KMS-11 (cell line): ENCODE results near the gene RBPJ.

ENCODE experiments used
- H2AFZ ChIP-seq: fragments of 200-600 bp; sonication (generic); 2 replicates; pipeline ENCODE4 v1.6.1; 2016; ENCODE audit warnings: antibody characterized with exemption, mixed run types, low read depth
- H3K27ac ChIP-seq: fragments of 200-600 bp; sonication (generic); 2 replicates; pipeline ENCODE4 v1.6.1; 2016; ENCODE audit warnings: mild to moderate bottlenecking, mixed run types
- H3K27me3 ChIP-seq: fragments of 200-600 bp; sonication (generic); 2 replicates; pipeline ENCODE4 v1.6.1; 2017; ENCODE audit warnings: mild to moderate bottlenecking, low read depth, mixed run types, moderate library complexity; ENCODE audit not compliant: insufficient read depth
- H3K36me3 ChIP-seq: fragments of 200-600 bp; sonication (generic); 2 replicates; pipeline ENCODE4 v1.6.1; 2017; ENCODE audit warnings: mild to moderate bottlenecking, mixed run types; ENCODE audit not compliant: insufficient read depth
- H3K4me1 ChIP-seq: fragments of 200-600 bp; sonication (generic); 2 replicates; pipeline ENCODE4 v1.6.1; 2016; ENCODE audit warnings: mild to moderate bottlenecking, low read depth, mixed run types; ENCODE audit not compliant: poor library complexity, severe bottlenecking
- H3K4me2 ChIP-seq: fragments of 200-600 bp; sonication (generic); 2 replicates; pipeline ENCODE4 v1.7.0; 2016; ENCODE audit warnings: mild to moderate bottlenecking, mixed run types
- H3K4me3 ChIP-seq: fragments of 200-600 bp; sonication (generic); IDR thresholded peaks from 2 replicates; pipeline ENCODE4 v1.6.1; 2017; ENCODE audit warnings: low read depth, low read length, mixed read lengths; ENCODE audit not compliant: insufficient read depth
- H3K79me2 ChIP-seq: fragments of 200-600 bp; sonication (generic); 2 replicates; pipeline ENCODE4 v1.6.1; 2016; ENCODE audit warnings: low read depth, mixed run types; ENCODE audit not compliant: insufficient read depth
- H3K9ac ChIP-seq: fragments of 200-600 bp; sonication (generic); 2 replicates; pipeline ENCODE4 v1.6.1; 2016; ENCODE audit warnings: mild to moderate bottlenecking, mixed run types
- H4K20me1 ChIP-seq: fragments of 200-600 bp; sonication (generic); 2 replicates; pipeline ENCODE4 v1.6.1; 2016; ENCODE audit warnings: mild to moderate bottlenecking, mixed run types; ENCODE audit not compliant: insufficient read depth
- CTCF ChIP-seq: fragments of 200-600 bp; sonication (generic); conservative IDR thresholded peaks from 2 replicates; pipeline ENCODE4 v1.6.1; 2017; ENCODE audit warnings: low read depth, mild to moderate bottlenecking, antibody characterized with exemption, low read length, moderate library complexity, mixed read lengths

Gene RBPJ

DNA sequence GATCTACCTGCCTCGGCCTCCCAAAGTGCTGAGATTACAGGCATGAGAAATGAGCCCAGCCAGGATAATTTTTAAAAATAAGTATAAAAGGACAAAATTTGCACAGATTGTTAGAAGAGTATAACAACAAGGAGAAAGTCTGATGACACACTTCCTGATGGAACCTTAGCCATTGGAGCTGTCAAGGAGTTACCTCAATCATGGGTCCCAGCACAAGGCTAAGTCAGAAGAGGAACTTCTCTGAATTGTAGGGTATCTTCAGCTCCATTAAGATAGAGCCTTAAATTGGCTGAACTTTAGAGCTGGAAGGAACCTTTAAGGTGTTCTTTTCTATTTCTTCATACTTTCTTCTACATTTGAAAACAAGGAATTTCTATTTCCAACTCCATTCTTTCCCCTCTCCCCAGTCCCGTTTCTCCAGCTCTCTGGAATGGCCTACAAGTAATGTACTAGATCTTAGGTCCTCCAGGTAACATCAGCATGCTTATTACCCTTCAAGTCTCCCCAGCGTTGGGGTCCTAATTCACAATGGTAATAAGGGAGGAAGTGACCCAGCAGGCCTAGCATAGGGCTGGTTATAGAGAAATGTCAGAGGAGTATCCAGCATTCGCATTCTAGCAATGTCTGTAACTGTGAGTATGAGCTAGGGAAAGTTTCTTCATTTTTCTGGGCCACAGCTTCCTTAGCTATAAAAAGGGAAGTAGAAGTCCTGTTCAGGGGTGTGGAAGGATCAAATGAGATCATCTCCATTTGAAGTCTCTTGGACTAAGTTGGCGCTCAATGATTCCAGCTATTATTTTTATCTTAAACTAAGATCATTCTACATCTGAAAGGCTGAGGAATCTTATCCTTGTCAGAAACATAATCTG is 18.5 kb upstream of the RBPJ start:
- no peak for TF ChIP-seq CTCF
- Histone ChIP-seq H3K27me3 (no peaks in the 10 kb centered on the region), H3K4me1 (peaks cover 7% of the 10 kb centered on the region), H3K27ac (no peak overlapping the region), H3K4me3 (no peak overlapping the region), H4K20me1 (no peaks in the 10 kb centered on the region), H3K36me3 (no peaks in the 10 kb centered on the region), H3K79me2 (no peaks in the 10 kb centered on the region), H3K4me2 (no peak overlapping the region), H3K9ac (no peak overlapping the region), H2AFZ (no peak overlapping the region)

DNA sequence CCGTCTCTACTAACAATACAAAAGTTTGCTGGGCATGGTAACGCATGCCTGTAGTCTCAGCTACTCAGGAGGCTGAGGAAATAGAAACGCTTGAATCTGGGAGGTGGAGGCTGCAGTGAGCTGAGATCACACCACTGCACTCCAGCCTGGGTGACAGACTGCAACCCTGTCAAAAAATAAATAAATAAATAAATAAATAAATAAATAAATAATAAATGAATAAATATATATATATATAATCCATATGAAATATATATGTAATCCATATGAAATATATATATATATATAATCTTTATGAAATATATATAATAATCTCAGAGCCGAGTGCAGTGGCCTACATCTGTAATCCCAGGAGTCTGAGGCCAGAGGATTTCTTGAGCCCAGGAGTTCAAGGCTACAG is 17.8 kb upstream of the RBPJ start:
- H3K27me3 ChIP-seq = no peaks in the 10 kb centered on the region
- H3K4me2 ChIP-seq = no peak overlapping the region
- H3K9ac ChIP-seq = no peak overlapping the region
- TF ChIP-seq CTCF = no peak
- H3K4me1 ChIP-seq = peaks cover 7% of the 10 kb centered on the region
- H4K20me1 ChIP-seq = no peaks in the 10 kb centered on the region
- H3K4me3 ChIP-seq = no peak overlapping the region
- no peak overlapping the region for H2AFZ ChIP-seq
- H3K79me2 ChIP-seq = no peaks in the 10 kb centered on the region
- no peaks in the 10 kb centered on the region for H3K36me3 ChIP-seq
- no peak overlapping the region for H3K27ac ChIP-seq

GRCh38 chr4:26307037-26307800 is 13.6 kb upstream of the RBPJ start:
- no peak for TF ChIP-seq CTCF
- Histone ChIP-seq H3K27me3 (no peaks in the 10 kb centered on the region), H3K36me3 (no peaks in the 10 kb centered on the region), H3K4me3 (no peak overlapping the region), H3K4me1 (no peaks in the 10 kb centered on the region), H3K9ac (no peak overlapping the region), H3K79me2 (no peaks in the 10 kb centered on the region), H3K4me2 (no peak overlapping the region), H4K20me1 (no peaks in the 10 kb centered on the region), H3K27ac (no peak overlapping the region), H2AFZ (no peak overlapping the region)

GRCh38 chr4:26308568-26308967 is 12.2 kb upstream of the RBPJ start:
- no peaks in the 10 kb centered on the region for H3K36me3 ChIP-seq
- no peak for TF ChIP-seq CTCF
- no peaks in the 10 kb centered on the region for H3K79me2 ChIP-seq
- H3K4me1 ChIP-seq = no peaks in the 10 kb centered on the region
- no peaks in the 10 kb centered on the region for H4K20me1 ChIP-seq
- no peaks in the 10 kb centered on the region for H3K27me3 ChIP-seq
- no peak overlapping the region for H3K9ac ChIP-seq
- H3K4me3 ChIP-seq = no peak overlapping the region
- H3K4me2 ChIP-seq = no peak overlapping the region
- H2AFZ ChIP-seq = no peak overlapping the region
- H3K27ac ChIP-seq = no peak overlapping the region
